Retina (tissue), 1 donor: Measurements from ENCODE around the gene GPRC5B.

Experiments used
- DNase-seq: peaks from one replicate; pipeline ENCODE4 v3.0.0-alpha.2; 2016

Gene GPRC5B

GRCh38 chr16:19884611-19885450 lies at the start of gene GPRC5B:
GPRC5B (minus strand) TSS chr16:19884848; CDS start chr16:19872845, 12,003 bp downstream.
- DNase-seq: peak; percentile 69

GRCh38 chr16:19933740-19934139 lies 49.1 kb upstream of the GPRC5B start:
- DNase-seq: no peak

DNA sequence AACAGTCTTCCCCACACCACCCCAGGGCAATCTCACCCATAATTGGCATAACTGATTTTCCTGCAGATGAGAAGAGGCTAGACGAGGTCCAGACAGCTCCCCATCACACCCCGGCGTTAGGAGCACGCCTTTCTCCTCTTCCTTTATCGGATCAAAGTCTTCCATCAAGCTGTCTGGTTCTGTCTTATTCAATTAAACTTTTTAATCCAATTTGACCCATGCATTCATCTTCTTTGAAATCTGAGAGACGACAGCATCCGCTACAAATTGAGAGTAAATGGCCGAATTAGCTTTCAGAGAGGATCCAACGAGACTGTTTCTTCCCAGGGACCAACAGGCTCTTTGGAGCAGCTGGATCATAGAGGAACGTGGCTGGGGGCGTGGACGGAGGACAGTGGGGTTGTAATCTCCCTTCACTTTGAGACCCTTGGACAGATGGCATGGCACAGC lies 44.4 kb upstream of the GPRC5B start:
- DNase-seq: no peak

DNA sequence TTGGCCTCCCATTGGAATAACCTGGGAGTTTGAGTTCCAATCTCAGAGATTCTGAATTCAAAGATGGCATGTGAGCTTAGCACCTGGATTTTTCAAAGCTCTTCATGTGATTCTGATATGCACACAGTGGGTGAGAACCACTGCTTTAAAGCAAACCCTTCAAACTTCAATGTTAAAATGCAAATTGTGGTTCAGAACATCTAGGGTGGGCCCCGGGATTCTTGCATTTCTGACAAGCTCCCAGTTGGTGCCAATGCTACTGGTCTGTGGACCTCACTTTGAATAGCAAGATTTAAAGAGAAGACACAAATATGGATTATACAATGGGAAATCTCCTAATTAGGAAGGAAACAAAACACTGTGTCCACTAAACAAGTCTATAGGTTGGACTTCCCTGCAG lies 43.8 kb upstream of the GPRC5B start:
- no peak for DNase-seq

- no peak for DNase-seq
Observed at GRCh38 chr16:19926449-19927390, 42.1 kb upstream of the GPRC5B start.

DNA sequence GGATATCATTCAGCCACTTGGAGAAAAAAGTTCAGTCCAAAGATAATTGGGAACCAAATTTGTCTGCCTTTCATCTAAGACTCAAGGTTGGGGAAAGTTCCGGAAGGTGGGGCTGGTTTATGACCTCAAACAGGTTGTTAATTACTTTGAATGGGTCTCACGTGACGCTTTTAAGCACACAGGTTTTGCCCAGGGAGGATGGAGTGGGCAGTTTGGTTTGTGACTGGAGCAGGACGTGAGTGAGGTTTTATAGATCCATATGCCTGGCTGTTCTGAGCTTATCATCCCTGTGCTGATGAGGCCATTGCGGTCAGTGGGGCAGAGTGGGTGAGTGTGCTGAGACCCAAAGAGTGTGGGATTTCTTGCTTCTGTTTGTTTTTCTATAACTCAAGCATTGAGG lies 38.7 kb upstream of the GPRC5B start:
- no peak for DNase-seq

DNA sequence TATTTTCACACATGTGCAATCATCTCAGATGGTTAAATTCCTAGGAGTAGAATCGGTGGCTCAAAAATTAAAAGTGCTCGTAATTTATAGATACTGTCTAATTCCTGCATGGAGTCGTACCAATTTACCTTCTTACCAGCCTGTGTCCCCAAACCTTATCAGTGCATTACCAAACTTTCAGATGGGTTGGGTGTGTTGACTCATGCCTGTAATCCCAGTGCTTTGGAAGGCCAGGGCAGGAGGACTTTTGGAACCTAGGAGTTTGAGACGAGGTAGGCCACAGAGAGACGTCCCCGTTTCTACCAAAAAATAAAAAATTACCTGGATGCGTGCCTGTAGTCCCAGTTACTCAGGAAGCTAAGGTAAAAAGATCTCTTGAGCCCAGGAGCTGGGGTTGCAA lies 34.5 kb upstream of the GPRC5B start:
- DNase-seq: no peak

DNA sequence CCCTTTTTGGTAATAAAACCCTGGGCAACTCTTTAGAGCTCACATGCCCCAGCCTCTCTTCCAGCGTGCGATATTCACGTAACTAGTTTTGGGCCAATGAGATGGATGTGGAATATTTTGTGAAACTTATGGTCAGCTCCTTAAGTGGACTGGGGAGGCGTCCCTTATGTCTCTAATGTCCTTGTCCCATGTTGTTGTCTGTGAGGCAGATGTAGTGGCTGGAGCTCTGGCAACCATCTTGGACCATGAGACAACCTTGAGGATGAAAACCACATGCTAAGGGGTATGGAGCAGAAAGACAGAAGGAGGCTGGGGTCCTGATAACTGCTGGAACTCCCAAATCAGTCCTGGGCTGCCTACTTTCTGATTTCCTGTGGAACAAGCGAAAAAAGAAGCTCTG lies 31.4 kb upstream of the GPRC5B start:
- DNase-seq: no peak

DNA sequence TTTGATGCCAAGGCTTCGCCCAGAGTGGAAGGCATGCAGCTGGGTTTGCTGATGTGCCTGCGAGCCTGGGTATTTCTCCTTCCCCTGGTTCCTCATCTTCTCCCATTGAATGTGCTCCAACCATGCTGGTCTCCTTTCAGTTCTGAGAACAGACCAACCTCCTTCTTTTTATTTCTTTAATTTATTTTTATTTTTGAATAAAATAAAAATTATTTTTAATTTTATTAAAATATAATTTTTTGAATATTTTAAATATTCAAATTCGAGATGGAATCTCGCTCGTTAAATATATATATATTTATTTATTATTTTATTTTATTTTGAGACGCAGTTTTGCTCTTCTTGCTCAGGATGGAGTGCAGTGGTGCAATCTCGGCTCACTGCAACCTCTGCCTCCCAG lies 30.2 kb upstream of the GPRC5B start:
- no peak for DNase-seq

DNA sequence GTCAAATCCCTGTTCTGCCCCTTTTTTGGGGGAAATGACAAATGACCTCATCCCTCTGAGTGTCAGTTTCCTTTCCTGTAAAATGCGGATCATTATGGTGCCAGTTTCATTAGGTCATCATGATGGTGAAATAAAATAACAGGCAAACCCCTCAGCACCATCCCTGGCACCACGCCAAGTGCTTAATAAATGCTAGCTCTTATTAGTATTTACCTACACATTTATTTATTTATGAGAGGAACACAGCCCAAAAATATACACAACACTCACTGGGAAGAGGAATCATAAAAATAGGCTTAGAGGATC lies 28.6 kb upstream of the GPRC5B start:
- no peak for DNase-seq

- no peak for DNase-seq
Observed at GRCh38 chr16:19912455-19913339, 28.0 kb upstream of the GPRC5B start.

GRCh38 chr16:19911747-19912454 lies 27.3 kb upstream of the GPRC5B start:
- DNase-seq: no peak

GRCh38 chr16:19911204-19911603 lies 26.6 kb upstream of the GPRC5B start:
- no peak for DNase-seq

DNA sequence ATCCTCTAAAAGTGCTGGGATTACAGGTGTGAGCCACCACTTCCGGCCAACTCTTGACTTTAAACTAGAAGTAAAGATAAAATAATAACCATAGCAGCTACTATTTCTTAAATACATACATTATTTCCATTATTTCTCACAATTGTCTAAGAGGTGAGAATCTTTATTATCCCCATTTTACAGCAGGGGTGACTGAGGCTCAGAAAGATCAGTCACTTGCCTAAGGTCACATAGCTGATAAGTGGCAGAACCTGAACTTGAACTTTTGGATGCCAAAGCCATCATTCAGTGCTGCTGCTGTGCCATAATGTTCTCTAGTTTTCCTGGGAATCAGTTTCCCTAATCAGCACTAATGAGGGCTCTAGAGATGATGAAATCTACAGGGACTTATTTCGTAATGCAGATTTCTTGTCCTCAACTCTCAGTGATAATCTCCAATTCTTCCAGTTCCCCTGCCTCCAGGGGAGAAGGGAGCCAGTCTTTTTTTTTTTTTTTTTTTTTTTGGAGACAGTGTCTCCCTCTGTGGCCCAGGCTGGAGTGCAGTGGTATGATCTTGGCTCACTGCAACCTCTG lies 25.2 kb upstream of the GPRC5B start:
- DNase-seq: no peak

DNA sequence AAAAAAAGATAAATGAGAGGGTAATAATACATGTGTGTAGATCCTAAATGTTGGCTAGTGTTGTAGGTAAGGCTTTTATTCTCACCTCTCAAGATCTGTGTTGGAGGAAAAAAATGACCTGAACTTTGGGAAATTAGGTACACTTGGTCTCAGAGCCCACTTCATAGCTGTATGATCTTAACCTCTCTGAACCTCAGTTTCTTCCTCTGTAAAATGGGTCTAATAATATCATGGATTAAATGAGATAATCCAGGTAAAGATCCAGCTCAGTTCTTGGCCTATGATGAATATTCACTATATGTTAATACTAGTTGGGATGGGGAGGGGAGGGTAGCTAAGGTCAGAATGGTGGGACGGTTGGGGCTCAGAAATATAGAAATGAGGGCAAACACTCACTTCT lies 24.3 kb upstream of the GPRC5B start:
- no peak for DNase-seq

DNA sequence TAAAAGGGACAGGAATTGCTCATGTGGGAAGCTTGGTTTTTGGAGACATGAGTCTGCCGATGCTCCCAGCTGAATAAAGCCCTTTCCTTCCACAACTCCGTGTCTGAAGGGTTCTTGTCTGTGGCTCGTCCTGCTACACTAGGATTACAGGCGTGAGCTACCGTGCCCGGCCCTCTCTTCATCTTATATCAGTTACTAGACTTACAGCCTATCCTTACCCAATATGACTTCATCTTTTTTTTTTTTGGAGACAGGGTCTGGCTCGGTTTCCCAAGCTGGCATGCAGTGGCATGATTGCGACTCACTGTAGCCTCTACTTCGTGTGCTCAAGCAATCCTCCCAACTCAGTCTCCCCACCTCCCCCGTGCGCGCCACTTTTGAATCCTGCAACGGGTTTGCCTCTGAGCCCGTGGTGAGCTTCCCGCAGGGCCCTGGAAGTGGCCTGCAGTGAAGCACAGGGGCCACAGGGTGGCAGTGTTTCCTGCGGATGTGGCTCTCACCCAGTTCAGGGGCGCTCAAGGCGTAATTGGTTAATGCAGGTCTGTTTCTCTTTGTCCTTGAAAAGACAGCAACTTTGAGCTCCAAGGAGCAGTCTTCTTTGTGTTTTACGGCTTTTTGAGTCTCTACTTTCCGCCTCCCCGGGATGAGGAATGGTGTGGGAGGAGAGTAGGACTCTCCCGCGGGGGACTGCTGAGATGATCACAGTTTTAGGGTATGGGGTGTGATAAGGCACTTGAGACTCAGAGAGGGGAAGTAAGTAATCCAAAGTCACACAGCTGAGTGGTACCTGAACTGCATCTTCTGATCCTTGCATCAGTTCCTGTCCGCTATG lies 22.7 kb upstream of the GPRC5B start:
- DNase-seq: peak; percentile 88

- DNase-seq: no peak
Observed at GRCh38 chr16:19901164-19901563, 16.5 kb upstream of the GPRC5B start.

DNA sequence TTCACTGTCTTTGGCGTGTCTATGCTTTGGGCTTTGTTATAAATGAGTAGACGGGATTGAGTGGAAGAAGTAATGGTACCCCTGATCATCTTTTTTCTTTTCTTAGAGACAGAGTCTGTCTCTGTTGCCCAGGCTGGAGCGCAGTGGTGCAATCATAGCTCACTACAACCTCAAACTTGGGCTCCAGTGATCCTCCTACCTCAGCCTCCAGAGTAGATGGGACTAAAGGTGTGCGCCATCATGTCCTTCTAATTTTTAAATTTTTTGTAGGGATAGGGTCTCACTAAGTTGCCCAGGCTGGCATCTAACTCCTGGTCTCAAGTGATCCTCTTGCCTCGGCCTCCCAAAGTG lies 14.9 kb upstream of the GPRC5B start:
- DNase-seq: no peak

GRCh38 chr16:19898924-19899604 lies 14.4 kb upstream of the GPRC5B start:
- peak; percentile 76 for DNase-seq

DNA sequence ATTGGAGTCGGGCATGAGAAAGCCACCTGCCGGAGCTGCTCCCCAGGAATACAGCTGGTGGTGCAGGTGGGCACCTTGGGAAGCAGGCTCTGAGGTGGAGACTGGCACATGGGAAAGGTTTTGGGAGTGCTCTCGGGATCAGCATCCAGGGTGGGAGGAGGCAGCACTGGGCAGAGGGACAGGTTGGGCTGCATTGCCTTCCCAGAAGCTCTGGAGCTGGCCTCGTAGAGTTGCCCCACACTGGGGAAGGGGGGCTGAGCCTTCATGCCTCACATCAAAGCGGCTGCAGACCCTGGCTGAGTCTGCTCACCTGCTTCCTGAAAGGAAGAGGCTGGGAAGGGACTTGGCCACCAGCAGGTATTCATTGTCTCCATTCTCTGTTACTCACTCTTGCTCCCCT lies 13.5 kb upstream of the GPRC5B start:
- DNase-seq: no peak
